Left renal cortex interstitium (tissue), 4 donors: ENCODE results near the gene TPM4. TPM values are rescaled to one million over a fixed set of nuclear protein-coding genes. Genes with fewer than 3 reads are reported as not detected.

Experiments used
- DNase-seq, 4 donors: peaks; one replicate each; pipeline ENCODE4 v3.0.0-alpha.2; 2013; ENCODE audit warnings: low read depth in 4 of 4, low spot score in 2 of 4, missing footprints in 1 of 4
- polyA plus RNA-seq, 4 donors: library from polyadenylated mRNA; unstranded; fragments of 120-200 nt; gene quantifications; one replicate each; pipeline ENCODE4 v1.2.1, GENCODE V29; 2013; ENCODE audit not compliant: insufficient read length in 4 of 4

TPM4 gene
- polyA plus RNA-seq, 4 donors, result 492 to 552 (median 526) TPM

DNA sequence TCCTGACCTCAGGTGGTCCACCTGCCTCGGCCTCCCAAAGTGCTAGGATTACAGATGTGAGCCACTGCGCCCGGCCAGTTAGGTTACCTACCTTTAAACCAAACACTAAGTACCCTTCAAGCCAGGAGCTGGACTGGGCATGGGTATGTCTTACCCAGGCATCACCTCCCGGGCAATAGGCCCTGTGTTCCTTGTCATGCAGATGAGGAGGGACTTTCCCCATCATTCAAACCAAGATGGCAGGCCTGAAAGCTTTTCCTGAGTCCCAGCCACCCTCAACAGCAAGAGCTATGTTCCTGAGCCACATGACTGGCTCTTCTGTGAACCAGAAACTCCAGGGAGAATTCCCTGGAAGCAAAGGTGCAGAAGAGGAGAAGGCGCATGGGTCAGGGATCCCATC, 44.8 kb downstream of the TPM4 start:
- no peak for DNase-seq

DNA sequence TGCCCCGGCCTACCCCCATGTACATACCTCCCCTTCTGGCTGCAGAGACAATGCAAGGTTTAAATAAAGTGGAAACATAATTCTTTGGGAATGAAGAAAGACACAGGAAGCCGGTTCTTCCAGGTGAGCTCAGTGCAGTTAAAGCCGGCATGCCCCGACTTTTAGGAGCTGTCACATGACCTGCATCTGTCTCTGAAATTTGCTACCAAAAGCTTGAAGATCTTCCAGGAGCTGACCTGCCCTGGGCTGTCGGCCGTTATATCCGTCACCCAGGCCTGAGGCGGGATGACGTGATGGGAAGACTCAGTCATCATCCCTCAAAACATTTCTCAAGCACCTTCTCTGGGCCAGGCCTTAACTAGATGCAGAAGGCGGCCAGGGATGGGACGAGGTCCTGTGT, 45.7 kb downstream of the TPM4 start:
- DNase-seq, result no peak

DNA sequence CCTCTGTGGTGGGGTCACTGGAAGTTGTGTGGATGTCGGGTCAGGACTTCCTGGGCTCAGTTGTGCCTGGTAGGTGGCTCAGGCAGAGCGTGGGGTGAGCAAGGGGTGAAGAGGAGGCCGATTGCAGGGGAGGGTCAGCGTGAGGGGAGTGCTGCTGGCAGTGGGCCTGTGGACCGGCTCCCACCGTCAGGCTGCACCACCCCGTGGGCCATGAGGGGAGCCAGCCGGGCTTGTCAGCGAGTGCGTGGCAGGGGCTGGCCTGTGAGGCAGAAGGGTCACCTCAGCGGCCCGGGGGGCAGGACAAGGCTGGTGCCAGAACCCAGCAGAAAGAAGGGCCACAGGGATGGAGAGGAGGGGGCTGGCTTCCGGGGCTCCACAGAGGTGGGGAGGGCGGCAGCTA, 48.7 kb downstream of the TPM4 start:
- no peak for DNase-seq

DNA sequence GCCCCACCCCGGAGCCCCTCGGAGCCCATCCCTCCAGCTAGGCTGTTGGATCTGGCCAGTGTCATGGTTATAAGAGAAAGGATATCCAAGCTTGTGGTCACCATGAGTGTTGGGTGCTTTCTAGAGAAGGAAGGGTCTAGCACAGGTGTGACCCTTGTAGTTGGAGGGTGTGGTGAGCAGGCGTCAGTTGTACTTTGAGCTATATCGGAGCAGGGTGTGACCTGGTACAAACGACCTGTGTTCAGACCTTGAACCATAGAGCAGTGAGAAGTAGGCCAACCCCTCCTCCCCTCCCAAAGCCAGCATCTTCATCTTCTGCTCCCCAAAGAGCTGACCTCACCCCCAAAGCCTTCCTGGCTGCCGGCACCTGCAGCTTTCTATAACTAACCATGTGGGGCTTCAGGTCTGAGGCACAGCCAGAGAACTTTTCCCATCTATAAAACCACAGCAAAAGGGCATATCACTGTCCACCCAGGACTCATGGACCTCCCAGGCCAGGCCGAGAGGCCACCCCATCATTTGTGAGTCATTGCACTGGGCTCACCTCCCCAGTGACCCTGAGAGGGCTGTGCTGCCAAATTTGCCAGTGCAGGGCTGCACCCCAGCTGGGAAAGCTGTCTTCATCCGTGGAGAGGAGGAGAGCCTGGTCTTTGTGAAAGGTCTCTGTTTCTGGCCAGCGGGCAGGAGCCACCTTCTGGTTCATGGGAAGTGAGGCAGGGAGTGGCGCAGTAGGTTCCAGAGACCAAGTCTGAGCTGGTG, 49.6 kb downstream of the TPM4 start:
- DNase-seq, result no peak

DNA sequence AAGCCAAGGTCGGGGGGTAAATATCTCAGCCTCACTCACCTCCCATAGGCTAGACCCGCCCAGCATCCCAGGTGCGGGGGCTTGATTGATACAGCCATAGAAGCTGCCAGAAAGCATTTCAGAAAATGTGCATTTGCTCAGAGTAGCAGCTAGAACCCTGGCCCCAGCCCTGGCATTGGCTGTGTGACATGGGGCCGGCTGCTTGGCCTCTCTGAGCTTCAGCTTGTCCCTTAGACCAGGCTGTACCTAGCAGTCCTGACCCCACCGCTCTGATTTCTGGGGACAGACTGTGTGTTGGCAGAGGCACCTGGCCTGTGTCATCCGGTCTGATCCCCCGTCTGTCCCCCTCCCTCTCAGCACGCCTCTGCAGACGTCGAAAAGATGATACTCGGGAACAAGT, 50.8 kb downstream of the TPM4 start:
- no peak for DNase-seq

DNA sequence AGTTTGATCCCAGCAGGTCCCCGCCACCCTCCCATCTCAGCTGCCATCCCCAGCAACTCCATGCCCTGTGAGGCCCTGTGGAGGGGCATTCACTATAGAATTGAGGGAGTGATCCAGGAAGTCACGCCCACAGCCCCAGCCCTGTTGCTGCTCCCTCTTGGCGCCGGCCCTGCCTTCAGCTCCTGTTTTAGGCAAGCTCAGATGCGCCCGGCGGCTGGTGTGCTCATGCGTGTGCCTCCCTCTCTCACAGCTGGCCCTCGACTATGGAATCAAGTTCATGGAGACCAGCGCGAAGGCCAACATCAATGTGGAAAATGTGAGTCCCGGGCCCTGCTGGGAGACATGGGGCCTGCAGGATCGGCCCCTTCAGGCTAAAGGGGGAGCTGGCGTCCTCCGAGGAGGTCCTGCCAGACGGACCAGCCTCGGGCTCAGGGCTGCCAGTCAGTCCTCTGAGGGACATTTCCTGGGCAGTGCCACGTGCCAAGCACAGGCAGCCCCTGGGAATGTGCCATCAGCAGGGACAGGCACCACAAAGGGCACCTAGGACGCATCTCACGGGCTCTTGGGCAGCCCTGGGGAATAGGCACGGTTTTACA, 51.6 kb downstream of the TPM4 start:
- DNase-seq, result no peak

DNA sequence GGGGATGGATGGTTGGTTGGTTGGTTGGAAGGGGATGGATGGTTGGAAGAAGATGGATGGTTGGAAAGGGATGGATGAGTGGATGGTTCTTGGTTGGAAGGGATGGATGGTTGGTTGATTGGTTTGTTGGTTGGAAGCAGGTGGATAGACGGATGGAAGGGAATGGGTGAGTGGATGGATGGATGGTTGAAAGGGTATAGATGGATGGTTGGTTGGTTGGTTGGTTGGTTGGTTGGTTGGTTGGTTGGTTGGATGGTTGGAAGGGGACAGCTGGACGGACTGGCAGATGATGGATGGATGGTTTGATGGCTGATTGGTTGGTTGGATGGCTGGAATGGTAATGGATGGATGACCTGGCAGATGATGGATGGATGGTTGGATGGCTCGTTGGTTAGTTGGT, 55.4 kb downstream of the TPM4 start:
- no peak for DNase-seq

DNA sequence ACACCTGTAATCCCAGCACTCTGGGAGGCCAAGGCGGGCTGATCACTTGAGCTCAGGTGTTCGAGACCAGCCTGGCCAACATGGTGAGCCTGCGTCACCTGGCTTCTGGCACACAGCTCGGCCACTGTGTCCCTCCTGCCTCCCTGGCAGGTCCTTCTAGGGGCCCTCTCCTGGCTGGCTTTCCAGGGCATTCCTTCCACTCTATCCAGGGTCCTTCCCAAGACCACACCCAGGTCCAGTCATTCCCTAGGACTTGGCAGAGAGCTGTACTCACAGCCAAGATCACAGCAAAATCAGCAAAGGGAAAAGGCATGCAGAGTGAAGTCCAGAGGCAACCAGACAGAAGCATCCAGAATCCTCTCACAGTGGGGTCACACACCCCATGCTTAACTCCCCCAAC, 57.5 kb downstream of the TPM4 start:
- DNase-seq, result no peak

DNA sequence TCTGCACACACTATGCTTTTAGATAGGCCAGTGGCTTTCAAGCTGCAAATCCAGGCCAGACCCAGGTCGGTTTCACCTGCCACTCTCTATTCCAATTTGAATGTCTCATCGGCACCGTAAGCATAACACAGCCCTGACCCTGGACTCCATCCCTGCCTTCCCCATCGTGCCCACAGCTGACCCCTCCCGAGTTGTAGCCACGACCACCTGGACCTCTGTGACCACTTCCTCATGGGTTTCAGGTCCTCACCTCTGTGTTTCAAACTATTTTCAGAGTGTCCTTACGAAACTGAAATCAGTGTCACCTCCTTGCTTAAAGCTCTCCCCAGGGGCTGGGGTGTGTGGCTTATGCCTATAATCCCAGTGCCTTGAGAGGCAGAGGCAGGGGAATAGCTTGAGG, 58.2 kb downstream of the TPM4 start:
- DNase-seq, result no peak

DNA sequence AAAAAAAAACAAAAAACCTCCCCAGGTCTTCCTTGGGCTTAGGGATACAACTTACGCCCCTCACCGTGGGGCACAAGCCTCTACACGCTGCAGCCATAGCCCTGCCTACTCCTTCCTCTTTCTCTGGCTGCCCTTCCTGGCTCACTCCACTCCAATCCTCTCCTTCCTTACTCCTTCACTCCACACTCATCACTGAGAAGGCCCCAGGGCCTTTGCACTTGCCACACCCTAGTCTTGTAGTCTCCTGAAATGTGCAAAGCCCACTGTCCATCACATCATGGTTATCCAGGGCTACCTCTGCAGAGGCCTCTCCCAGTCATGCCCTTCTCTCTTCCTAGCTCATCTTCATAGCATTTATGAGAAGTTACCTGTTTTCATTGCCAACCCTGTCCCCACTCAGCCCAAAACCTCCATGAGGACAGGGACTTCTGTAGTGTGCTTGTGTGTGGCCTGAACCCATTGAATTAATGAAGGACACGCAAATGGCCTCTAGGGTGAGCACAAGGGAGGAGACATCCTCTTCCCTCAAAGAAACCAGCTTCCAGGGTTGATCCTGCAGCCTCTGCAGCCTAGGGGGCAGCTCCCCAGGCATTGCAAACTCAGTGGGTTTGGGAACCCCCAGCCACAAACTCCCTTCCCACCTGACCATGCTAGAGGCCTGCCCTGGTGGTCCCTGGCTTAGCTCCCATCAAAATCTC, 59.3 kb downstream of the TPM4 start:
- no peak for DNase-seq

DNA sequence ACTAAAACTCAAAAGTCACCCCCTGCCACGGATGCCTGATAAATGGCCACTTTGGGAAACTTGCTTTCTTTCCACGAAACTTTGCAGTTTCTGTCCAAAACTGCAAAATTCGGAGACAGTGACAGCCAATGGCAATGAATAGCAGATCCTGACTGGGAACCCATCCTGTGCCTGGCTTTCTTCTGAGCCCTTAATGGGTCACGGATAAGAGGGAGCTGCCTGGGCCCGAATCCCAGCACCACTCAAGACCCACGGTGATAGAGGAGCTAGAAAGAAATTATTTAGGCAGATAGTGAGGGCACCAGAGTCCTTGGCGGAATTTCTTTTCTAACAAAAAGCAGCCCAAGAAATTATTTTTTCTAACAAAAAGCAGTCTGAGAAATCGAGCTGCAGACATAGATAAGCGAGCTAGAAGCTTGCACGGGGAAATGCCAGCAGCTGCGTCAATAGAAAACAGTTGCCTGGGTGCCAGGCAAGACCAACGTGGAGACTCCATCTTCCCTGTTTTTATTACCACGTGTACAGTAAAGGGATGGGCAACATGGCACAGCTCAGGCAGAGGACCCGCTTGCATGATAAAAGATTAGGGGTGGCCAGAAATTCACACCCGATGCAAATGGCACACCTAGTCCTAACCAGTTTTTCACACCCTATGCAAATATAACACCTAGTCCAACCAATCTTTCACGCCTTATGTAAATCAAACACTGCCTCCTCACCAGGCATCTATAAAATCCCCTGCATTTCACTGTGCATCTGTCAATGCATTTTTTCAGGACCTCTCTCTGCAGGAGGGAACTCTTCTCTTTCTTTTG, 60.1 kb downstream of the TPM4 start:
- DNase-seq, result no peak

DNA sequence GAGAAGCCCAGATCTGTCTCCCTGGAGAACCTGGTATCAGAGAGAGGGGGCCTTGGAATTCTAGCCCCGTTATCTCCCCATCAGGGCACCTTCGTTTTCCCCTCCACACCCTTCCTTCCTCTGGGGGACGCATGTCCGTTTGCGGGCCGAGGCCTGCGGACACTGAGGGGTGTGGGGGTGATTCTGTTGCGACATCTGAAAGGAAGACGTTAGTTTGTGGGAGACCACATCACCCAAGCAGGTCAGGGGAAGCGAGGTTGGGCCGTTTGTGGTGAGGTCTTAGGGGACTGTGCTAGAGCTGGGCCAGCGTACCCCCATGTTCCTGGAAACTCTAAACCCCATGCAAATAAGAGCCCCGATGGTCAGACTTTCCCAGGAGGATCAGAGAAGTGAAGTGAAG, 63.5 kb downstream of the TPM4 start:
- no peak for DNase-seq

DNA sequence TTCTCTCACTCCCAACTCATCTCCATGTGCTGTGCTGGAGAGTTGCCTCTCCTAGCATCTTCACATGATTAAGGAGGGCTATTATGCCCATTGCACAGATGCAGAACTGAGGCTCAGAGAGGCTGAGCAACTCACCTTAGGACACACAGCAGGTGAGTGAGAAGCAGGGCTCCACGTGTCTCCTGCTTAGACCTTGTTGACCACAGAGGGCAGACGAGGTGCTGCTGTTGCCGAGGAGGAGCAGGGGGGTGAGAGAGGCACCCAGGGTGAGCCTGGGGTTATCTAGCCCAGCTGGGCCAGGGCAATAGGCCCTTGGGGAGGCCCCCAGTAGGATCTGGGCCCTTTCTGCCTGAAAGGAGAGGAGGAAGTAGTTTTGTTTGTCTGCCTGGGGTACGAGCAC, 64.7 kb downstream of the TPM4 start:
- no peak for DNase-seq

DNA sequence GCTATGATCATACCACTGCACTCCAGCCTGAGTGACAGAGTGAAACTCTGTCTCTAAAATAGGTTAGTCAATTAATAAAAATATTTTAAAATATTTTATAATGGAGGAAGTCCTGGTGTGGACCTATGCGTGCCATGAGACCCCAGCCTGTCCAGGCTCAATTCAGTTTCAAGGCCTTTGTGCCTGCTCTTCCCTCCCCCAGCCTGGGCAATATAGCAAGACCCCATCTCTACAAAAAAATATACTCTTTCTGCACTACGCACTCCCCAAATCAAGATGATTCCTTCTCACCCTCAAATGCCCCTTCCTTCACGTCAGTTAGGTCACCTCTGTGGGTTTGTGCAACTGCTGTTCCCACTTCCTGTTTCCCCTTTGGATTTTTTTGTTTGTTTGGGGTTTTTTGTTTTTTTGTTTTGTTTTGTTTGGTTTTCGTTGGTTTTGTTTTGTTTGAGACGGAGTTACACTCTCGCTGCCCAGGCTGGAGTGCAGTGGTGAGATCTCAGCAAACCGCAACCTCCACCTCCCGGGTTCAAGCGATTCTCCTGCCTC, 65.8 kb downstream of the TPM4 start:
- no peak for DNase-seq

DNA sequence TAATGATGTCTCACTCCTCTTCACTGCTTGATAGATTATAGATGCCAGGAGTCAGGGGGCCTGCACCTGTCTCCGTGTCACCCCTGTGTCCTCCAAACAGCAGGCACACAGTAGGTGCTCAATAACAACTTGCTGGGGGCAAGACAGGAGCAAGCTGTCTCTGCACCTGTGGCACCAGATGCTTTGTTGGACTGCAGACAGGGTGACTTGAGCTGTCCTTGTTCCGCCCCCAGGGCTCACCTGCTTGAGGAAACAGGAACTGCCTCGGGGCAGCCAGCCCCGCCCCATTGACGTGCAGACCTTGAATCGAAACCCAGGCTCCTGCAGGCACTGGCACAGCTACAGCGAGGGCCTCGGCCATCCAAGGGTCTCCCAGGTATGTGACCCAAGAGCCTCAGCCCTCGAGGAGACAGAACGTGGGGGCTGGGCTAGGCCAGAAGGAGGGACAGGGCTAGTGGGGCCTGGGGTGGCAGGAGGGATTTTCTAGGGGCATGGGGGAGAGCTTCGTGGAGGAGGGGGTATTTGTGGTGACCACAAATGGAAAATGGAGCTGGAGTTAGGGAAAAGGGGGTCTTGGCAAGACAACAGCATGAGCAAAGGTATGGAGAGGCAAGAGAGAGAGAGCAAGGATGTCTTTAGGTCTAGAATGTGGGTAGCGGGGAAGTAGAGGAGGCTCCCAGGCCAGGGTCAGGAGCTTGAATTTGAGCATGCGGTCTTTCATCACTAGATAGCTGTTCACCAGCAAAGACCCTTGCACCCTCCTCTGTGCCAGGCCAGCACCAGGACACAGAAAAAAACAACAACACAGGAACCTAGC, 67.3 kb downstream of the TPM4 start, which contains the start of gene HSH2D:
Gene HSH2D (plus strand): TSS at position 287 of the 817 bp plus-strand sequence. CDS start 5,066 bp downstream, outside the sequence.
- DNase-seq, result no peak

DNA sequence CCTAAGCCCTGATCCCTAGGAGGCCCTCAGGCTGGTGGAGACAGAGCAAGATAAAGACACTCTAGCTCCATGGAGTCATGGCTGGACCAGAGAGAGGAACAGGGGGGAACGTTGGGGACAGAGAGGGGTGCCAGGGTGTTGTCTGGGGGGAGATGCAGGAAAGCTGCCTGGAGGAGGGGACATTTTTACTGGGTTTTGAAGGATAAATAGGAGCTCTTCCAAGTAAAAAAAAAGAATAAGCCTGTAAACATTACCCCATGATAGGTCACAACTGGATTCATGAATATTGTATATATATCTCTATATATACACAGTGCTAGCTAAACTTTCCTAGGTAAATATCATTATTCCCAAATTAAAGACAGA, 67.9 kb downstream of the TPM4 start:
- DNase-seq, result no peak

DNA sequence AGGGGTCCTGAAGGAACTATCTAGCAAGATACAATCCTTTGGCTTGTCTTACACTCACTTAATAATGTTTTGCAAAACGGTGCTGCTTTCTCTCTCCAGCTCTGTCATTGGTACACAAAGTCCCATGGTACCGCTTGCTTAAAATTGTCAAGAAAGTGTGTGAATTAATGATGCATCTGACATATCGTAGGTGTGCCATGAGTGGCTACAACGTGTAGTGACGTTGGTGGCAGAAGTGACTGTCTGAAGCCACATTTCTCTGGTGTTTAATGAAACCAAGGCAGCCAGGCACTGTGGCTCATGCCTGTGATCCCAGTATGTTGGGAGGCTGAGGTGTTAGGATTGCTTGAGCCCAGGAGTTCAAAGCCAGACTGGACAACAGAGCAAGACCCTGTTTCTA, 69.8 kb downstream of the TPM4 start:
- DNase-seq, result no peak

DNA sequence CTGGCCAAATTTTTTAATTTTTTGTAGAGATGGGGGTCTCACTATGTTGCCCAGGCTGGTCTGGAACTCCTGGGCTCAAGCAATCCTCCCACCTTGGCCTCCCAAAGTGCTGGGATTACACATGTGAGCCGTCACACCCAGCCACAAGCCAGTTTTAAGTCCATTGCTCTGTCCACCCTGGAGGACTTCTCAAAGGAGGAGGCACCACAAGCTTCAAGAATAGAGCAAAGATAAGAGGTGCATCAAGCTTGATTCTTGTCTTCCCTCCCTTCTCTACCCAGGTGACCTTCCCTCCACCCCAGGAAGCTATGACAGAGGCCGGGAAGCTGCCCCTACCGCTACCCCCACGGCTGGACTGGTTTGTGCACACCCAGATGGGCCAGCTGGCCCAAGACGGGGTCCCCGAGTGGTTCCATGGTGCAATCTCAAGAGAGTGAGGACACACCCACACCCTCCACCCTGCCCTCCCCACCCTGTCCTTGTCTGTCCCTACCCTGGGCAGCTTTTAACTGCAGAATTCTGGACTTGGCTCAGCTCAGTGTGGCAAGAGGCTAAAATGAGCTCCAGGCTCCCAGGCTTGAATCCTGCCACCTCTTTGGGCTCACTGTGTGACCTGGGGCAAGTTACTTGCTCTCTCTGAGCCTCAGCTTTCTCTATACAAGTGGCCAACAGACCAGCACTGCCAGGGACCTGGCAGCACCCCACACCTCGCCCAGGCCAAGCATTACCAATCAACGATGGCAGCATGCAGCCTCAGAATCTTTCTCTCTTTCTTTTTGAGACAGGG, 72.3 kb downstream of the TPM4 start:
- DNase-seq, result no peak
